Esophagus squamous epithelium (tissue), 4 donors: ENCODE measurements around the gene ARSA.
"Not testable (repeated sequence)": the region's sequence is repeated elsewhere in the genome, so short reads cannot be mapped to it uniquely, and the experiment has no call there.

ENCODE experiments used
- CTCF ChIP-seq, 6 experiments: fragments of 450-650 bp in 4 of 6; fragments of 200-600 bp in 2 of 6; sonication (generic) in 2 of 6; IDR thresholded peaks; one replicate each; pipeline ENCODE4 v1.5.1; 2016 to 2019; ENCODE audit warnings: antibody characterized with exemption in 6 of 6, mild to moderate bottlenecking in 4 of 6, moderate library complexity in 4 of 6
- POLR2A ChIP-seq, 4 donors: fragments of 450-650 bp; IDR thresholded peaks; one replicate each; pipeline ENCODE4 v1.6.1; 2017; ENCODE audit warnings: antibody characterized with exemption in 4 of 4, mild to moderate bottlenecking in 4 of 4, moderate library complexity in 3 of 4

- TF ChIP-seq POLR2A, CTCF (IDR thresholded peaks at IDR 0.05): not testable (repeated sequence)
Observed at GRCh38 chr22:50608058-50608840, 19.7 kb downstream of the ARSA start.
